GM19239 (cell line): ENCODE data around the gene PEMT.

ENCODE experiments used
- DNase-seq: peaks from one replicate; pipeline ENCODE4 v3.0.0; 2011; ENCODE audit warnings: low spot score; ENCODE audit not compliant: insufficient read length
- FAIRE-seq: peaks from 2 replicates; lab custom pipeline; 2011; peaks lifted over from hg19 to GRCh38; lab: Jason Lieb, UNC

Gene PEMT

GRCh38 chr17:17506181-17506741 is 85.2 kb downstream of the PEMT start:
- FAIRE-seq = no peak
- DNase-seq = no peak

- DNase-seq (no peak), FAIRE-seq (no peak)
Measured at GRCh38 chr17:17505610-17506171, 85.8 kb downstream of the PEMT start.

GRCh38 chr17:17505151-17505550 is 86.4 kb downstream of the PEMT start:
- FAIRE-seq = no peak
- no peak for DNase-seq

- FAIRE-seq = no peak
- DNase-seq = no peak
Measured at GRCh38 chr17:17504341-17505140, 87.0 kb downstream of the PEMT start.

- DNase-seq (no peak), FAIRE-seq (no peak)
Measured at GRCh38 chr17:17503566-17504130, 87.9 kb downstream of the PEMT start.

GRCh38 chr17:17502741-17503565 is 88.6 kb downstream of the PEMT start:
- FAIRE-seq (no peak), DNase-seq (no peak)

GRCh38 chr17:17500999-17501605 is 90.4 kb downstream of the PEMT start:
- no peak for FAIRE-seq
- no peak for DNase-seq

- DNase-seq = no peak
- no peak for FAIRE-seq
Measured at GRCh38 chr17:17499402-17500145, 91.9 kb downstream of the PEMT start.

- FAIRE-seq (no peak), DNase-seq (no peak)
Measured at GRCh38 chr17:17498606-17499301, 92.8 kb downstream of the PEMT start.

GRCh38 chr17:17497845-17498520 is 93.5 kb downstream of the PEMT start:
- FAIRE-seq = no peak
- DNase-seq = no peak

- no peak for FAIRE-seq
- no peak for DNase-seq
Measured at GRCh38 chr17:17497065-17497844, 94.3 kb downstream of the PEMT start.

- peak; percentile 97 for DNase-seq
- peak; percentile 68 for FAIRE-seq
Measured at GRCh38 chr17:17496189-17497064, 95.1 kb downstream of the PEMT start, which contains the start of gene RASD1. RASD1 (minus strand) TSS chr17:17496395; CDS start chr17:17496181, 214 bp downstream.

- DNase-seq = no peak
- no peak for FAIRE-seq
Measured at GRCh38 chr17:17495536-17496188, 95.8 kb downstream of the PEMT start.

GRCh38 chr17:17494870-17495535 is 96.5 kb downstream of the PEMT start:
- DNase-seq (no peak), FAIRE-seq (no peak)

GRCh38 chr17:17494499-17494869 is 97.0 kb downstream of the PEMT start:
- DNase-seq (no peak), FAIRE-seq (no peak)
